B cell (primary cell): ENCODE measurements around the gene SLC22A17. TPM values are rescaled to one million over a fixed set of nuclear protein-coding genes. Genes with fewer than 3 reads are reported as not detected.

Experiments used
- ATAC-seq: fragments of 200-7000 bp; cut with Tn5 transposase; one replicate; pipeline ENCODE4 v1.10.0; 2021; ENCODE audit warnings: low read depth, mild to moderate bottlenecking, moderate number of reproducible peaks, moderate library complexity
- CTCF ChIA-PET: fragments of 350-600 bp; sonication (Branson Sonifier 250); formaldehyde crosslinking; loops from one replicate; lab custom pipeline; 2021; ENCODE audit warnings: antibody characterized with exemption, inconsistent platforms; lab: Charles Lee
- POLR2A ChIA-PET: fragments of 350-600 bp; sonication (Branson Sonifier 250); formaldehyde crosslinking; loops from one replicate; lab custom pipeline; 2021; ENCODE audit warnings: antibody characterized with exemption; lab: Charles Lee
- DNase-seq: peaks from one replicate; pipeline ENCODE4 v3.0.0; 2013
- H2AFZ ChIP-seq: 2 replicates; pipeline ENCODE4 v1.6.1; 2012; ENCODE audit warnings: mild to moderate bottlenecking, low read depth, low read length; ENCODE audit not compliant: insufficient read depth, poor library complexity, severe bottlenecking
- H3K27ac ChIP-seq, 2 donors: 1 replicate in 1 of 2; 2 replicates in 1 of 2; pipeline ENCODE4 v1.5.1; 2012 to 2013; ENCODE audit warnings: low read length in 2 of 2, mild to moderate bottlenecking in 2 of 2, moderate library complexity in 1 of 2
- H3K27me3 ChIP-seq, 4 experiments: fragments of 200-600 bp in 1 of 4; sonication (generic) in 1 of 4; replicated peaks in 1 of 4; 1 replicate in 2 of 4; 2 replicates in 2 of 4; pipeline versions ENCODE4 v1.6.1 to v1.7.0; 2013 to 2016; ENCODE audit warnings: low read length in 3 of 4, mild to moderate bottlenecking in 2 of 4, mixed read lengths in 1 of 4, moderate library complexity in 1 of 4; ENCODE audit not compliant: insufficient read depth in 4 of 4, control insufficient read depth in 3 of 4; ENCODE audit errors: control extremely low read depth in 1 of 4
- H3K36me3 ChIP-seq, 2 experiments: replicated peaks in 1 of 2; 1 replicate in 1 of 2; 2 replicates in 1 of 2; pipeline versions ENCODE4 v1.6.1 to v1.7.1; 2013; ENCODE audit warnings: low read length in 1 of 2; ENCODE audit not compliant: insufficient read depth in 2 of 2, control insufficient read depth in 1 of 2; ENCODE audit errors: control extremely low read depth in 1 of 2, extremely low read depth in 1 of 2
- H3K4me1 ChIP-seq, 2 donors: fragments of 200-600 bp in 1 of 2; sonication (generic) in 1 of 2; 1 replicate in 1 of 2; 2 replicates in 1 of 2; pipeline versions ENCODE4 v1.5.1 to v1.6.1; 2013 to 2017; ENCODE audit warnings: low read length in 2 of 2; ENCODE audit not compliant: control insufficient read depth in 2 of 2, insufficient read depth in 2 of 2
- H3K4me2 ChIP-seq: replicated peaks from 2 replicates; pipeline ENCODE3; 2012; ENCODE audit warnings: mild to moderate bottlenecking, low read depth, low read length; ENCODE audit not compliant: poor library complexity, severe bottlenecking
- H3K4me3 ChIP-seq, 5 experiments: fragments of 200-600 bp in 1 of 5; sonication (generic) in 1 of 5; 1 replicate in 3 of 5; 2 replicates in 2 of 5; pipeline versions ENCODE4 v1.5.1 to v1.7.0; 2011 to 2016; ENCODE audit warnings: low read length in 4 of 5, mild to moderate bottlenecking in 4 of 5, low read depth in 2 of 5, control low read depth in 1 of 5, moderate library complexity in 1 of 5; ENCODE audit not compliant: insufficient read depth in 1 of 5; ENCODE audit errors: control extremely low read depth in 1 of 5, extremely low read depth in 1 of 5
- H3K79me2 ChIP-seq: fragments of 200-600 bp; sonication (generic); one replicate; pipeline ENCODE4 v1.6.0; 2016; ENCODE audit warnings: low read length; ENCODE audit not compliant: control insufficient read depth, insufficient read depth
- H3K9ac ChIP-seq: fragments of 200-600 bp; sonication (generic); 2 replicates; pipeline ENCODE4 v1.6.1; 2017; ENCODE audit warnings: mild to moderate bottlenecking, low read length, moderate library complexity
- H3K9me3 ChIP-seq, 3 donors: one replicate each; pipeline versions ENCODE4 v1.6.1 to v1.7.1; 2013; ENCODE audit warnings: low read length in 2 of 3; ENCODE audit not compliant: control insufficient read depth in 2 of 3, insufficient read depth in 1 of 3; ENCODE audit errors: control extremely low read depth in 1 of 3
- H4K20me1 ChIP-seq: 2 replicates; pipeline ENCODE4 v1.6.0; 2012; ENCODE audit warnings: mild to moderate bottlenecking, low read length; ENCODE audit not compliant: insufficient read depth, control insufficient read depth, poor library complexity, severe bottlenecking
- H3K27ac Mint-ChIP-seq: one replicate; pipeline ENCODE4 v1.8.0; 2021; ENCODE audit warnings: mixed read lengths
- H3K27me3 Mint-ChIP-seq: one replicate; pipeline ENCODE4 v1.8.0; 2021; ENCODE audit warnings: mixed read lengths
- H3K4me1 Mint-ChIP-seq: one replicate; pipeline ENCODE4 v1.8.0; 2021; ENCODE audit warnings: mixed read lengths
- H3K4me3 Mint-ChIP-seq: one replicate; pipeline ENCODE4 v1.8.0; 2021; ENCODE audit warnings: mixed read lengths
- H3K9me3 Mint-ChIP-seq: one replicate; pipeline ENCODE4 v1.8.0; 2022; ENCODE audit warnings: mixed read lengths; ENCODE audit not compliant: insufficient read depth
- CTCF ChIP-seq: fragments of 200-600 bp; IDR thresholded peaks from one replicate; pipeline ENCODE4 v1.8.0; 2022; ENCODE audit warnings: antibody characterized with exemption, mild to moderate bottlenecking
- EZH2 ChIP-seq: IDR thresholded peaks from 2 replicates; pipeline ENCODE4 v1.6.1; 2012; ENCODE audit warnings: borderline replicate concordance, low read depth, mild to moderate bottlenecking, moderate library complexity, low read length; ENCODE audit not compliant: insufficient read depth, poor library complexity, severe bottlenecking
- WGBS: methylation state at CpG from one replicate; pipeline ENCODE4 v1.1.5; 2013; ENCODE audit warnings: missing lambda C conversion rate; ENCODE audit not compliant: insufficient coverage; 5-methylcytosine and 5-hydroxymethylcytosine counted together
- intact Hi-C: fragments of 100-400 bp; cut with micrococcal nuclease; formaldehyde crosslinking; loops from one replicate; pipeline ENCODE4 v1.10.0; 2022
- polyA plus RNA-seq: library from polyadenylated mRNA; depleted of rRNA; stranded (reverse); fragments of >200 nt; gene quantifications from 2 replicates; pipeline ENCODE4 v1.2.3, GENCODE V29; 2012
- total RNA-seq, 2 donors: library from RNA; stranded (reverse); fragments of 120-200 nt in 1 of 2; gene quantifications; 1 replicate in 1 of 2; 2 replicates in 1 of 2; pipeline versions ENCODE4 v1.2.3 to v1.2.4, GENCODE V29; 2013 to 2022

The SLC22A17 gene
- total and polyA plus RNA-seq, 2 donors (not counting 1 experiment from before 2014, with no cell fraction given), result 0.89 to 0.92 TPM

- no peak overlapping the region for H3K27ac Mint-ChIP-seq
- Histone ChIP-seq H3K9ac (no peak overlapping the region), H3K4me1 (peaks cover 10 to 24% of the 10 kb centered on the region in 2 donors), H3K79me2 (no peaks in the 10 kb centered on the region), H2AFZ (no peak overlapping the region), H3K27ac (no peak overlapping the region), H3K36me3 (no peaks in the 10 kb centered on the region), H3K4me3 (no peak overlapping the region), H3K27me3 (no peaks in the 10 kb centered on the region), H4K20me1 (no peaks in the 10 kb centered on the region), H3K9me3 (peaks cover 0 to 3% (median 0%) of the 10 kb centered on the region in 3 donors), H3K4me2 (no peak overlapping the region)
- H3K4me3 Mint-ChIP-seq, result no peak overlapping the region
- H3K9me3 Mint-ChIP-seq, result no peaks in the 10 kb centered on the region
- POLR2A ChIA-PET, result no interaction called here
- DNase-seq, result no peak
- H3K27me3 Mint-ChIP-seq, result no peaks in the 10 kb centered on the region
- H3K4me1 Mint-ChIP-seq, result peaks cover 23% of the 10 kb centered on the region
- CTCF ChIA-PET, result interaction anchor here (0.9 to 1.5 kb wide), 4 partner anchors 15 to 233 kb away, joined by 3 to 4 read pairs (median 4); no protein-coding TSS in a partner anchor
- ATAC-seq, result no peak
- no CpG with 5 or more reads among the region's 1 CpG for WGBS
- TF ChIP-seq EZH2, result no peak
- TF ChIP-seq CTCF, result no peak
- intact Hi-C loops, result no loop called here
Observed at GRCh38 chr14:23310546-23310945, 42.1 kb downstream of the SLC22A17 start.

- peaks cover 0 to 3% (median 0%) of the 10 kb centered on the region in 3 donors for H3K9me3 ChIP-seq
- DNase-seq (no peak), ATAC-seq (no peak)
- no peak for TF ChIP-seq EZH2
- no peak for TF ChIP-seq CTCF
- intact Hi-C loops, result loop anchor here (10.0 kb wide), 1 partner anchor 304 kb away; no protein-coding TSS in a partner anchor
- H3K27ac ChIP-seq, result no peak overlapping the region
- CTCF ChIA-PET, result interaction anchor here (3.2 kb wide), 1 partner anchor 12 kb away, joined by 27 read pairs; the partner anchor contains the start of gene PABPN1
- H3K4me1 ChIP-seq, result peaks cover 10 to 24% of the 10 kb centered on the region in 2 donors
- H3K9ac ChIP-seq, result no peak overlapping the region
- H3K9me3 Mint-ChIP-seq, result no peaks in the 10 kb centered on the region
- POLR2A ChIA-PET, result no interaction called here
- no peak overlapping the region for H3K4me3 Mint-ChIP-seq
- no peaks in the 10 kb centered on the region for H3K27me3 ChIP-seq
- 95% methylated on average over 13 of the region's 17 CpGs for WGBS
- no peaks in the 10 kb centered on the region for H3K79me2 ChIP-seq
- no peak overlapping the region for H3K4me3 ChIP-seq
- no peak overlapping the region for H3K4me2 ChIP-seq
- H2AFZ ChIP-seq, result no peak overlapping the region
- H3K27ac Mint-ChIP-seq, result peak overlapping the region; percentile 26
- no peaks in the 10 kb centered on the region for H3K36me3 ChIP-seq
- no peaks in the 10 kb centered on the region for H3K27me3 Mint-ChIP-seq
- H4K20me1 ChIP-seq, result no peaks in the 10 kb centered on the region
- peaks cover 26% of the 10 kb centered on the region for H3K4me1 Mint-ChIP-seq
Observed at GRCh38 chr14:23308721-23309445, 43.8 kb downstream of the SLC22A17 start.
